ENCODE data around the gene MX1.

DNA sequence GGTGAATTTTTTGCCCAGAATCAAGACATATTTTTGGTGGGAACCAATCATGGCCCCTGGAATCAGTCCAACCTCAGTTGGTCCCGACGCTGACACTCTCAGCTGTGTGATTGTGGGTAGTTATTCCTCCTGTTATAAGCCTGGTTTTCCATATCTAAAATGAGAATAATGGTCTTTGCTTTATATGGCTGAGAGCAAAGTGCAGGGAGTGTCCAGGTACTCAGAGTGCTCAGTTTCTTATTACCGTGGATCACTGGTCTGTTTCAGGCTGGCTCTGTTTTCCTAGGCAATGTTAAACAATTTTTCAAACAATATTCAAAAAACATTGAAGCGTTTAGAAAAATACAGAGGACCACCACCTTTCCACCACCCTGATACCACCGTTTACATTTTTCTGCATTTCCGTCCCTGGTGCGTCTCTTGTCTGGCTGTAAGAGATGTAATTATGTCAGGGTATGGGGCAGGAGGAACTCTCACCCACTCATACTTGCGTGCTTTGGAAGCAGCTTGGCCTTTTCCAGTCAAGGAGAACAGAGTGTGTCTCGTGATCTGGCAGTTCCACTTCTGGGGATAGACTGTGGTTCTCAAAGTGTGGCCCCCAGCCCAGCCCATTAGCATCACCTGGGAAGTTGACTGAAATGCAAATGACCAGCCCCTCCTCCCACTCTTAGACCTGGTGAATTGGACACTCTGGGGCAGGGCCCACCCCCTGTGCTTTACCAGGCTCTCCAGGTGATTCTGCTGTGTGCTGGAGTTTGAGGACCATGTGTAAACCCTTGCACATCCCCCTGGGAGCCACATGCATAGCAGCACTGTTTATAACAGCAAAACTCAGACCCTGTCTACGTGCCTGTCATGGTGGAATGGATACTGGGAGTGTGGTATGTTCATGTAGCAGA lies 6.8 kb downstream of the MX1 start:
- no peak for TF ChIP-seq EZH2 (IDR thresholded peaks at IDR 0.05; ENCODE audit: low read length, missing control alignments)
- TF ChIP-seq, protein P1, sequence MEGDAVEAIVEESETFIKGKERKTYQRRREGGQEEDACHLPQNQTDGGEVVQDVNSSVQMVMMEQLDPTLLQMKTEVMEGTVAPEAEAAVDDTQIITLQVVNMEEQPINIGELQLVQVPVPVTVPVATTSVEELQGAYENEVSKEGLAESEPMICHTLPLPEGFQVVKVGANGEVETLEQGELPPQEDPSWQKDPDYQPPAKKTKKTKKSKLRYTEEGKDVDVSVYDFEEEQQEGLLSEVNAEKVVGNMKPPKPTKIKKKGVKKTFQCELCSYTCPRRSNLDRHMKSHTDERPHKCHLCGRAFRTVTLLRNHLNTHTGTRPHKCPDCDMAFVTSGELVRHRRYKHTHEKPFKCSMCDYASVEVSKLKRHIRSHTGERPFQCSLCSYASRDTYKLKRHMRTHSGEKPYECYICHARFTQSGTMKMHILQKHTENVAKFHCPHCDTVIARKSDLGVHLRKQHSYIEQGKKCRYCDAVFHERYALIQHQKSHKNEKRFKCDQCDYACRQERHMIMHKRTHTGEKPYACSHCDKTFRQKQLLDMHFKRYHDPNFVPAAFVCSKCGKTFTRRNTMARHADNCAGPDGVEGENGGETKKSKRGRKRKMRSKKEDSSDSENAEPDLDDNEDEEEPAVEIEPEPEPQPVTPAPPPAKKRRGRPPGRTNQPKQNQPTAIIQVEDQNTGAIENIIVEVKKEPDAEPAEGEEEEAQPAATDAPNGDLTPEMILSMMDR (conservative IDR thresholded peaks at IDR 0.05 in 1 of 2, IDR thresholded peaks at IDR 0.05 in 1 of 2; ENCODE audit: low read depth in 1 of 2, low read length in 2 of 2): no peak
